ACHN (cell line): ENCODE measurements around the gene PBX3.

Source experiments
- DNase-seq: peaks from one replicate; pipeline ENCODE4 v3.0.0-alpha.2; 2015
- in situ Hi-C: cut with HindIII; loops from 2 replicates; pipeline ENCODE4 v1.10.0; 2017; ENCODE audit warnings: low sequenced_read_pairs, low pct_ligation_motif_present, low pct_unique_long_range_greater_than_20kb

Gene PBX3

GRCh38 chr9:125993466-125993865 lies 246.3 kb downstream of the PBX3 start:
- no peak for DNase-seq
- in situ Hi-C loops: no loop called here

GRCh38 chr9:125994066-125994943 lies 247.1 kb downstream of the PBX3 start:
- no peak for DNase-seq
- in situ Hi-C loops: no loop called here

GRCh38 chr9:125995006-125995405 lies 247.8 kb downstream of the PBX3 start:
- in situ Hi-C loops: no loop called here
- DNase-seq: no peak

- in situ Hi-C loops: no loop called here
- DNase-seq: no peak
Measured at GRCh38 chr9:125995706-125996105, 248.5 kb downstream of the PBX3 start.

GRCh38 chr9:125996791-125997190 lies 249.6 kb downstream of the PBX3 start:
- in situ Hi-C loops: no loop called here
- DNase-seq: no peak

- no peak for DNase-seq
- in situ Hi-C loops: no loop called here
Measured at GRCh38 chr9:125997196-125997823, 250.1 kb downstream of the PBX3 start.

GRCh38 chr9:125998837-125999503 lies 251.8 kb downstream of the PBX3 start:
- in situ Hi-C loops: no loop called here

GRCh38 chr9:125999504-125999881 lies 252.3 kb downstream of the PBX3 start:
- no peak for DNase-seq
- in situ Hi-C loops: no loop called here

More at GRCh38 chr9:125998837-125999503, 251.8 kb downstream of the PBX3 start:
- no peak for DNase-seq

GRCh38 chr9:126000256-126000655 lies 253.1 kb downstream of the PBX3 start:
- in situ Hi-C loops: no loop called here
- DNase-seq: no peak

GRCh38 chr9:126000731-126001580 lies 253.8 kb downstream of the PBX3 start:
- no peak for DNase-seq
- in situ Hi-C loops: no loop called here

- DNase-seq: no peak
- in situ Hi-C loops: no loop called here
Measured at GRCh38 chr9:126001581-126002225, 254.5 kb downstream of the PBX3 start.

- in situ Hi-C loops: no loop called here
- no peak for DNase-seq
Measured at GRCh38 chr9:126002476-126003350, 255.5 kb downstream of the PBX3 start.

GRCh38 chr9:126009047-126009446 lies 261.9 kb downstream of the PBX3 start:
- in situ Hi-C loops: no loop called here
- DNase-seq: peak; percentile 3

- in situ Hi-C loops: no loop called here
- no peak for DNase-seq
Measured at GRCh38 chr9:126014726-126015125, 267.6 kb downstream of the PBX3 start.

- DNase-seq: no peak
- in situ Hi-C loops: no loop called here
Measured at GRCh38 chr9:126015424-126015823, 268.3 kb downstream of the PBX3 start.

GRCh38 chr9:126016579-126017290 lies 269.6 kb downstream of the PBX3 start:
- no peak for DNase-seq
- in situ Hi-C loops: no loop called here
